Bladder microvascular endothelial cell (primary cell): ENCODE measurements around the gene CALY. TPM values are rescaled to one million over a fixed set of nuclear protein-coding genes. Genes with fewer than 3 reads are reported as not detected.

Experiments
- total RNA-seq: library from RNA; depleted of rRNA; stranded (reverse); fragments of >200 nt; gene quantifications from 2 replicates; pipeline ENCODE4 v1.2.3, GENCODE V29; 2014

Gene CALY
- not detected in 2 replicates for total RNA-seq

DNA sequence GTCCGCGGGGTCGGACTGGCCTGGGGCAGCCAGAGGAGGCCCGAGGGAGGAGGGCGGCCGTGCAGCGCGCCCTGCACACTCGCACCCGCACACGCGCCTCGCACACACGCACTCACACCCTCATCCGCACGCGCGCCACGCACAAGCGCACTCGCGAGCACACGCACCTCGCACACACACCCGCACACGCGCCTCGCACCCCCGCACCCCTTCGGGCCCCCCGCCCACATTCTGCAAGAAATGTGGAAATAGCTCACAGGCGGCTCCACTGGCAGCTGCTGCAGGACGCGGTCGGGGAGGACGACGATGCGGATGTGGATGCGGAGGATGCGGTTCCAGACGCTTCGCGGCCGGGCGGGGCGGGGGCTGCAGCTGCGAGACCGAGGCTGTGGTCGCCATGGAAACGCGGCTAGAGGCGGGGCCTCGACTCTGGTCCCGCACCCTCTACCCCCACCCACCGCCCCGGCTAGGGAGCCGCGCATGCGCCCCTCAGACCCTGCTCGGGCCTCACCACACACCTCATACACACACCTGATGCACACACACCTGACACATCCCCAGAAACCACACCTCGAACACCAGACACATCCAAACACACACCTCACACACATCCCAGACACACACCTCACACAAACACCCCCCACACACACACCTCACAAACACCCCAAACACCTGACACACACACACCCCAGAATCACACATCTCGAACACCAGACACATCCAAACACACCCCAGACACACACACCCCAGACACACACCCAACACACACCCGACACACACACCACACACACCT is at the start of gene CALY:
Gene CALY, minus strand, starts transcription at position 320 of the 793 bp plus-strand sequence. CDS start 7,907 bp downstream, outside the sequence.

GRCh38 chr10:133379152-133379800 is 42.6 kb upstream of the CALY start, which contains the start of gene PAOX:
Gene PAOX, plus strand, starts transcription at chr10:133379262. Its CDS starts 55 bp downstream, at chr10:133379317.

GRCh38 chr10:133373174-133374090 is 36.7 kb upstream of the CALY start, which contains the start of gene ECHS1:
Gene ECHS1, minus strand, starts transcription at chr10:133373354. Its CDS starts 21 bp downstream, at chr10:133373333.

GRCh38 chr10:133357285-133358161 is 20.8 kb upstream of the CALY start, which contains the start of gene FUOM:
Gene FUOM, minus strand, starts transcription at chr10:133358019. Its CDS starts 12 bp downstream, at chr10:133358007.

GRCh38 chr10:133308421-133309099 is 28.1 kb downstream of the CALY start, which contains the start of the genes TUBGCP2 and ZNF511:
Gene TUBGCP2, minus strand, starts transcription at chr10:133308872. Its CDS starts 5,931 bp downstream, at chr10:133302941.
Gene ZNF511, plus strand, starts transcription at chr10:133308914. Its CDS starts 30 bp downstream, at chr10:133308944.

GRCh38 chr10:133276435-133277201 is 60.1 kb downstream of the CALY start, which contains the start of gene ADAM8:
Gene ADAM8, minus strand, starts transcription at chr10:133276868. Its CDS starts 51 bp downstream, at chr10:133276817.

Other genes with a start within 250 kb of the CALY start
- gene ADGRA1, start 249.0 kb downstream of the CALY start, total RNA-seq: under 0.01 TPM in 2 replicates
- gene KNDC1, start 176.7 kb downstream of the CALY start, total RNA-seq: under 0.01 TPM in 1 of 2 replicates, not detected in the other
- gene UTF1, start 106.7 kb downstream of the CALY start, total RNA-seq: not detected in 2 replicates
- not detected in 2 replicates for gene VENTX, start 99.0 kb downstream of the CALY start, total RNA-seq
- gene ADAM8, start 60.0 kb downstream of the CALY start, total RNA-seq: 0.65 and 1.6 TPM in 2 replicates
- gene TUBGCP2, start 28.0 kb downstream of the CALY start, total RNA-seq: 37.1 and 51.0 TPM in 2 replicates
- 17.3 and 20.9 TPM in 2 replicates for gene ZNF511, start 28.0 kb downstream of the CALY start, total RNA-seq
- not detected in 2 replicates for gene PRAP1, start 10.5 kb upstream of the CALY start, total RNA-seq
- 13.3 and 18.1 TPM in 2 replicates for gene FUOM, start 21.1 kb upstream of the CALY start, total RNA-seq
- 59.1 and 71.9 TPM in 2 replicates for gene ECHS1, start 36.5 kb upstream of the CALY start, total RNA-seq
- gene PAOX, start 42.4 kb upstream of the CALY start, total RNA-seq: 6.0 and 6.9 TPM in 2 replicates
- gene MTG1, start 57.3 kb upstream of the CALY start, total RNA-seq: 34.6 and 48.5 TPM in 2 replicates
- gene SPRN, start 87.7 kb upstream of the CALY start, total RNA-seq: not detected in 2 replicates
- gene SCART1, start 117.0 kb upstream of the CALY start, total RNA-seq: 0.49 and 1.2 TPM in 2 replicates
- 0.16 and 0.63 TPM in 2 replicates for gene CYP2E1, start 190.5 kb upstream of the CALY start, total RNA-seq
- 0.13 and 0.16 TPM in 2 replicates for gene SYCE1, start 228.7 kb upstream of the CALY start, total RNA-seq